MCF 10A (cell line): ENCODE data around the gene ALDH1A3. TPM values are rescaled to one million over a fixed set of nuclear protein-coding genes. Genes with fewer than 3 reads are reported as not detected.

Experiments
- BruUV-seq: library from RNA; stranded (reverse); fragments of 400-500 nt; replicated peaks from 2 replicates; lab custom pipeline; 2021; lab: Mats Ljungman, UMichigan
- CTCF ChIA-PET: fragments of 300-600 bp; sonication (Branson Sonifier 250); formaldehyde crosslinking; extraction: SDS; loops from one replicate; lab custom pipeline; 2021; ENCODE audit warnings: antibody characterized with exemption, inconsistent platforms; lab: Yijun Ruan, JAX
- POLR2A ChIA-PET: fragments of 300-600, 350-650 bp; sonication (Branson Sonifier 250); formaldehyde crosslinking; extraction: SDS; loops from one replicate; lab custom pipeline; 2020; ENCODE audit warnings: antibody characterized with exemption, inconsistent platforms; lab: Yijun Ruan, JAX
- DNase-seq: peaks from one replicate; pipeline ENCODE4 v3.0.0-alpha.2; 2018; ENCODE audit not compliant: unreplicated experiment
- H3K27ac Mint-ChIP-seq: one replicate; pipeline ENCODE4 v1.8.0; 2022; ENCODE audit warnings: mild to moderate bottlenecking, low read depth, mixed read lengths; ENCODE audit not compliant: unreplicated experiment
- H3K27me3 Mint-ChIP-seq: one replicate; pipeline ENCODE4 v1.8.0; 2022; ENCODE audit warnings: mixed read lengths; ENCODE audit not compliant: insufficient read depth, unreplicated experiment
- H3K36me3 Mint-ChIP-seq: one replicate; pipeline ENCODE4 v1.8.0; 2022; ENCODE audit warnings: mild to moderate bottlenecking, moderate library complexity, mixed read lengths; ENCODE audit not compliant: insufficient read depth, unreplicated experiment
- H3K4me1 Mint-ChIP-seq: one replicate; pipeline ENCODE4 v1.8.0; 2022; ENCODE audit warnings: mixed read lengths; ENCODE audit not compliant: insufficient read depth, unreplicated experiment
- H3K4me3 Mint-ChIP-seq: one replicate; pipeline ENCODE4 v1.8.0; 2022; ENCODE audit warnings: mild to moderate bottlenecking, moderate library complexity, mixed read lengths; ENCODE audit not compliant: unreplicated experiment
- H3K9me3 Mint-ChIP-seq: one replicate; pipeline ENCODE4 v1.8.0; 2022; ENCODE audit warnings: mixed read lengths; ENCODE audit not compliant: unreplicated experiment
- CTCF ChIP-seq: fragments of 200-600 bp; IDR thresholded peaks from one replicate; pipeline ENCODE4 v1.8.0; 2022; ENCODE audit warnings: antibody characterized with exemption, mild to moderate bottlenecking; ENCODE audit not compliant: unreplicated experiment
- intact Hi-C: fragments of 100-400 bp; cut with micrococcal nuclease; formaldehyde crosslinking; loops from 2 replicates; pipeline ENCODE4 v1.14.1; 2022
- total RNA-seq: library from RNA; stranded (reverse); gene quantifications from 2 replicates; pipeline ENCODE4 v1.2.3, GENCODE V29; 2022

Gene ALDH1A3
- total RNA-seq, 1 experiment from 2014 or later, result 4.3 TPM

GRCh38 chr15:100859970-100860828, 19.4 kb upstream of the ALDH1A3 start:
- no peaks in the 10 kb centered on the region for H3K36me3 Mint-ChIP-seq
- ChIA-PET CTCF (interaction anchor here (1.2 to 4.1 kb wide), 2 partner anchors 10 to 12 kb away, joined by 4 to 18 read pairs; no protein-coding TSS in a partner anchor), POLR2A (no interaction called here)
- no TSS peak for BruUV-seq
- no peak for TF ChIP-seq CTCF
- no peak overlapping the region for H3K4me3 Mint-ChIP-seq
- DNase-seq, result no peak
- no peaks in the 10 kb centered on the region for H3K27me3 Mint-ChIP-seq
- no peaks in the 10 kb centered on the region for H3K4me1 Mint-ChIP-seq
- intact Hi-C loops, result no loop called here
- no peak overlapping the region for H3K27ac Mint-ChIP-seq
- H3K9me3 Mint-ChIP-seq, result no peaks in the 10 kb centered on the region

- intact Hi-C loops, result no loop called here
- BruUV-seq, result no TSS peak
- ChIA-PET POLR2A (no interaction called here), CTCF (interaction anchor here (0.7 to 4.1 kb wide), 2 partner anchors 11 to 290 kb away, joined by 3 to 18 read pairs; no protein-coding TSS in a partner anchor)
- H3K27me3 Mint-ChIP-seq, result no peaks in the 10 kb centered on the region
- TF ChIP-seq CTCF, result no peak
- no peak for DNase-seq
- H3K4me1 Mint-ChIP-seq, result no peaks in the 10 kb centered on the region
- H3K36me3 Mint-ChIP-seq, result no peaks in the 10 kb centered on the region
- H3K9me3 Mint-ChIP-seq, result no peaks in the 10 kb centered on the region
- no peak overlapping the region for H3K4me3 Mint-ChIP-seq
- H3K27ac Mint-ChIP-seq, result no peak overlapping the region
Observed at GRCh38 chr15:100860829-100861510, 18.7 kb upstream of the ALDH1A3 start.

- H3K4me1 Mint-ChIP-seq, result no peaks in the 10 kb centered on the region
- H3K27me3 Mint-ChIP-seq, result no peaks in the 10 kb centered on the region
- H3K9me3 Mint-ChIP-seq, result no peaks in the 10 kb centered on the region
- intact Hi-C loops, result no loop called here
- CTCF ChIA-PET, result interaction anchor here (0.7 to 4.1 kb wide), 2 partner anchors 11 to 291 kb away, joined by 3 to 18 read pairs; no protein-coding TSS in a partner anchor
- POLR2A ChIA-PET, result no interaction called here
- no peak for DNase-seq
- H3K4me3 Mint-ChIP-seq, result no peak overlapping the region
- H3K27ac Mint-ChIP-seq, result no peak overlapping the region
- H3K36me3 Mint-ChIP-seq, result no peaks in the 10 kb centered on the region
- no peak for TF ChIP-seq CTCF
- BruUV-seq, result no TSS peak
Observed at GRCh38 chr15:100861511-100861991, 18.1 kb upstream of the ALDH1A3 start.

GRCh38 chr15:100862162-100862561, 17.5 kb upstream of the ALDH1A3 start:
- H3K27me3 Mint-ChIP-seq, result no peaks in the 10 kb centered on the region
- intact Hi-C loops, result no loop called here
- no TSS peak for BruUV-seq
- CTCF ChIA-PET, result interaction anchor here (0.6 to 4.1 kb wide), 2 partner anchors 10 to 82 kb away, joined by 3 to 18 read pairs; no protein-coding TSS in a partner anchor
- DNase-seq, result no peak
- no peak for TF ChIP-seq CTCF
- H3K27ac Mint-ChIP-seq, result no peak overlapping the region
- H3K9me3 Mint-ChIP-seq, result no peaks in the 10 kb centered on the region
- H3K4me3 Mint-ChIP-seq, result no peak overlapping the region
- no peaks in the 10 kb centered on the region for H3K36me3 Mint-ChIP-seq
- H3K4me1 Mint-ChIP-seq, result no peaks in the 10 kb centered on the region
- POLR2A ChIA-PET, result interaction anchor here (1.3 kb wide), 1 partner anchor 22 kb away, joined by 3 read pairs; no protein-coding TSS in a partner anchor
